Keratinocyte (primary cell): Measurements from ENCODE around the gene CEP131.

Experiments used
- CTCF ChIP-seq, 3 experiments: IDR thresholded peaks in 1 of 3; conservative IDR thresholded peaks in 1 of 3; optimal IDR thresholded peaks in 1 of 3; 2 replicates in 2 of 3; 3 replicates in 1 of 3; pipeline versions ENCODE3 to v1.5.1; 2011; ENCODE audit warnings: low read length in 3 of 3, mild to moderate bottlenecking in 3 of 3, moderate library complexity in 2 of 3, control low read depth in 1 of 3, inconsistent platforms in 1 of 3; ENCODE audit not compliant: insufficient read depth in 2 of 3; ENCODE audit errors: extremely low read depth in 1 of 3
- EZH2 ChIP-seq: IDR thresholded peaks from one replicate; pipeline ENCODE4 v1.6.1; 2012; ENCODE audit warnings: inconsistent platforms, mild to moderate bottlenecking, low read length, moderate library complexity

GRCh38 chr17:81261096-81261495, 38.3 kb upstream of the CEP131 start:
- TF ChIP-seq CTCF (optimal IDR thresholded peaks at IDR 0.05 in 1 of 3, IDR thresholded peaks at IDR 0.05 in 1 of 3, conservative IDR thresholded peaks at IDR 0.05 in 1 of 3; ENCODE audit: extremely low read depth in 1 of 3, insufficient read depth in 2 of 3, low read length in 3 of 3) (no peak), EZH2 (no peak)
